Coronary artery (tissue), 2 donors: ENCODE measurements around the gene CFHR4.

Experiments
- DNase-seq: peaks from one replicate; pipeline ENCODE4 v3.0.0-alpha.2; 2017; ENCODE audit warnings: low spot score
- H3K27ac ChIP-seq, 2 donors: fragments of 200-600 bp; sonication (generic); one replicate each; pipeline ENCODE4 v1.5.1; 2016 to 2019
- H3K4me3 ChIP-seq: fragments of 200-600 bp; sonication (generic); 2 replicates; pipeline ENCODE4 v1.5.1; 2016; ENCODE audit warnings: mild to moderate bottlenecking, moderate library complexity
- TF ChIP-seq, protein P1 (sequence below): fragments of 200-600 bp; sonication (generic); IDR thresholded peaks from one replicate; pipeline ENCODE4 v1.5.1; 2019; ENCODE audit warnings: antibody characterized with exemption

The CFHR4 gene

DNA sequence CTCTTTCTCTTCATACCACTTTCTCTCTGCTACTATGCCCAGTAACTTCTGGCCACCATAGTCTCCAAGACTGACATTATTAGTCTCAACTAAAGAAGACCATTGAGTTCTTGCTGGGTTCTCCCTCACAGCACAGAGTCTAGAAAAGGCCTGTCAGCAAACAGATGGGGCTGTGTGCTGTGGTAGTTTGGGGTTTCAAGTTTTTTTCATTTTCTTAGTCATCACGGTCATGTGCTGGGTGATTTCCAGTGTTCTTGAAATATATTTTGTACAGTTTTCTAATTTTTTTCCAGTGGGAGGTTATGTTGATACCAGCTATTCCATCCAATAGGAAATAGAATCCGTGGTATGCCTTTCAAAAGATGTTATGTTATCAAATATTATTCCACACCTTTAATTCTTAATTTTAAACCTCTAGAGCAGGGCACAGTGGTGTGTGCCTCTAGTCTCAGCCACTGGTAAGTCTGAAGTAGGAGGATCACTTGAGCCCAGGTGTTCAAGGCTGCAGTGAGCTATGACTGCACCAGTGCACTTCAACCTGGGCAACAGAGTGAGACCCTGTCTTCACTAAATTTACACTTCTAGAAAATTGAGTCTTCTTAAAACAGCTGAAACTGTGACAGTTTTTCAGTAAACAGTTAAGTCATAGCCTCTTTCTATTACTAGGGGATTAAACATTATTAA is 64.0 kb downstream of the CFHR4 start:
- no peak for DNase-seq
- TF ChIP-seq, protein P1, sequence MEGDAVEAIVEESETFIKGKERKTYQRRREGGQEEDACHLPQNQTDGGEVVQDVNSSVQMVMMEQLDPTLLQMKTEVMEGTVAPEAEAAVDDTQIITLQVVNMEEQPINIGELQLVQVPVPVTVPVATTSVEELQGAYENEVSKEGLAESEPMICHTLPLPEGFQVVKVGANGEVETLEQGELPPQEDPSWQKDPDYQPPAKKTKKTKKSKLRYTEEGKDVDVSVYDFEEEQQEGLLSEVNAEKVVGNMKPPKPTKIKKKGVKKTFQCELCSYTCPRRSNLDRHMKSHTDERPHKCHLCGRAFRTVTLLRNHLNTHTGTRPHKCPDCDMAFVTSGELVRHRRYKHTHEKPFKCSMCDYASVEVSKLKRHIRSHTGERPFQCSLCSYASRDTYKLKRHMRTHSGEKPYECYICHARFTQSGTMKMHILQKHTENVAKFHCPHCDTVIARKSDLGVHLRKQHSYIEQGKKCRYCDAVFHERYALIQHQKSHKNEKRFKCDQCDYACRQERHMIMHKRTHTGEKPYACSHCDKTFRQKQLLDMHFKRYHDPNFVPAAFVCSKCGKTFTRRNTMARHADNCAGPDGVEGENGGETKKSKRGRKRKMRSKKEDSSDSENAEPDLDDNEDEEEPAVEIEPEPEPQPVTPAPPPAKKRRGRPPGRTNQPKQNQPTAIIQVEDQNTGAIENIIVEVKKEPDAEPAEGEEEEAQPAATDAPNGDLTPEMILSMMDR: no peak
- no peak overlapping the region for H3K4me3 ChIP-seq
- H3K27ac ChIP-seq: no peak overlapping the region

DNA sequence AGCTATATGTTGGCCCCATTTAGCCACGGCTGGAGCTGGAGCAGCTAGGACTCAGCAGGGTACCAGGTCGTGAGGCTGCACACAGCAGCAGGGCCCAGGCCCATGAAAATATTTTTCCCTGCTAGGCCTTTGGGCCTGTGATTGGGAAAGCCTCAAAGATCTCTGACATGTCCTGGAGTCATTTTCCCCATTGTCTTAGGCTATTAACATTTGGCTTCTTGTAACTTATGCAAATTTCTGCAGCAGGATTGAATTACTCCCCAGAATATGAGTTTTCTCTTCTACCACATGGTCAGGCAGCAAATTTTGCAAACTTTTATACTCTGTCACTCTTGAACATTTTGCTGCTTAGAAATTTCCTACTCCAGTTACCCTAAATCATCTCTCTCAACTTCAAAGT is 66.9 kb downstream of the CFHR4 start:
- Histone ChIP-seq H3K4me3 (no peak overlapping the region), H3K27ac (no peak overlapping the region)
- TF ChIP-seq, protein P1: no peak
- no peak for DNase-seq

DNA sequence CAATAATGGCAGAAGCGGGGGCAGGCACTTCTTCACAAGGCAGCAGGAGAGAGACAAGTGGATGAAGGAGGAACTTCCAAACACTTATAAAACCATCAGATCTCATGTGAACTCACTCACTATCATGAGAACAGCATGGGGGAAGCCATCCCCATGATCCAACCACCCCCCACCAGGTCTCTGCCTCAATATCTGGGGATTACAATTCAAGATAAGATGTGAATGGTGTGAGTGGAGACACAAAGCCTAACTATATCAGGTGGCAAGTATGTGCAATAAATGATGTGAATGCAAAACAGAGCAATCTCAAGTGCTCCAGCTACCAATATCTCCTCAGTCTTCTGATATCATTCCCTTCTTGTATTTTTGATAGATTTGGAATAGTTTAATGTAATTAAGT is 68.1 kb downstream of the CFHR4 start:
- no peak overlapping the region for H3K4me3 ChIP-seq
- no peak for DNase-seq
- TF ChIP-seq, protein P1: no peak
- H3K27ac ChIP-seq: no peak overlapping the region

DNA sequence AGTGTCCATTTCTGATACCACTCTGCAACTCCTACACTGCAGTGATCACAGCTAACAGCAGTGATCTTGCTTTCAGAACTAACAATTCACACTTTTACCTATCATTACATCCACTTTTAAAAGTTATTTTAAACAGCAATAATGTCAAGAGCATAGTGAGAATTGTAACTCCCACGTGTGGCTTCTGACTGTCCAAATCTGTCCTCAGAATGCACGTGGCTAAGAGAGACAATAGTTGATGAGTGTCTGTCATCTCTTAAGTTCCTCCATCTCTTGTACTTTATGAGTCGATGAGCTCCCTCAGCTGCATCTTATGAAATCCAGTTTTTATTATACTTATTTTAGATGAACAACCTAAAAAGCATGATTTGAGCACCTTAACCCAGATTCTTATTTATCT is 73.0 kb downstream of the CFHR4 start:
- H3K4me3 ChIP-seq: no peak overlapping the region
- H3K27ac ChIP-seq: no peak overlapping the region
- TF ChIP-seq, protein P1: no peak
- DNase-seq: no peak
